ENCODE results near the gene INPP5E. TPM values are rescaled to one million over a fixed set of nuclear protein-coding genes. Genes with fewer than 3 reads are reported as not detected.

The INPP5E gene
- total and polyA plus RNA-seq, 10 of the 15 experiments (the other 5 are each of a cell fraction or from before 2014, with no cell fraction given) = 0.24 to 16.0 (median 5.3) TPM

- TF ChIP-seq FOXM1 (IDR thresholded peaks at IDR 0.05; ENCODE audit: low read depth, low read length) (no peak), CEBPZ (IDR thresholded peaks at IDR 0.05; ENCODE audit: low read depth, low read length) (no peak), ASH2L (IDR thresholded peaks at IDR 0.05; ENCODE audit: borderline replicate concordance, low read depth) (no peak), TCF12 (IDR thresholded peaks at IDR 0.05; ENCODE audit: low read depth, low read length) (no peak), BCLAF1 (IDR thresholded peaks at IDR 0.05) (0 out of 2 replicates have a peak, but pooled peaks have one; percentile 9), SUZ12 (IDR thresholded peaks at IDR 0.05; ENCODE audit: unreplicated experiment) (no peak), RAD51 (IDR thresholded peaks at IDR 0.05) (no peak), BCL3 (IDR thresholded peaks at IDR 0.05; ENCODE audit: borderline replicate concordance, insufficient read depth, low read depth, low read length, poor library complexity, severe bottlenecking) (peak; percentile 34), GABPA (IDR thresholded peaks at IDR 0.05; ENCODE audit: low read depth) (no peak), IRF5 (IDR thresholded peaks at IDR 0.05; ENCODE audit: borderline replicate concordance) (no peak), NR2F1 (conservative IDR thresholded peaks at IDR 0.05) (peak; percentile 27; the same call in 1 of the 2 replicates), E2F8 (IDR thresholded peaks at IDR 0.05; ENCODE audit: low read depth, partially characterized antibody) (no peak), MYC (IDR thresholded peaks at IDR 0.05; ENCODE audit: insufficient read depth, insufficient read length, insufficient replicate concordance, low read length, severe bottlenecking) (no peak), ATF3 (IDR thresholded peaks at IDR 0.05; ENCODE audit: borderline replicate concordance, extremely low read depth, low read depth, low read length) (no peak), ZNF274 (IDR thresholded peaks at IDR 0.05; ENCODE audit: insufficient read depth, insufficient read length) (no peak)
Measured at GRCh38 chr9:136399176-136400037, 40.2 kb downstream of the INPP5E start (continued).

All from GM12878 (cell line).